B cell (primary cell): ENCODE results near the gene TCEANC2.

Experiments
- CTCF ChIP-seq: fragments of 200-600 bp; IDR thresholded peaks from one replicate; pipeline ENCODE4 v1.8.0; 2022; ENCODE audit warnings: antibody characterized with exemption, mild to moderate bottlenecking
- EZH2 ChIP-seq: IDR thresholded peaks from 2 replicates; pipeline ENCODE4 v1.6.1; 2012; ENCODE audit warnings: borderline replicate concordance, low read depth, mild to moderate bottlenecking, moderate library complexity, low read length; ENCODE audit not compliant: insufficient read depth, poor library complexity, severe bottlenecking

DNA sequence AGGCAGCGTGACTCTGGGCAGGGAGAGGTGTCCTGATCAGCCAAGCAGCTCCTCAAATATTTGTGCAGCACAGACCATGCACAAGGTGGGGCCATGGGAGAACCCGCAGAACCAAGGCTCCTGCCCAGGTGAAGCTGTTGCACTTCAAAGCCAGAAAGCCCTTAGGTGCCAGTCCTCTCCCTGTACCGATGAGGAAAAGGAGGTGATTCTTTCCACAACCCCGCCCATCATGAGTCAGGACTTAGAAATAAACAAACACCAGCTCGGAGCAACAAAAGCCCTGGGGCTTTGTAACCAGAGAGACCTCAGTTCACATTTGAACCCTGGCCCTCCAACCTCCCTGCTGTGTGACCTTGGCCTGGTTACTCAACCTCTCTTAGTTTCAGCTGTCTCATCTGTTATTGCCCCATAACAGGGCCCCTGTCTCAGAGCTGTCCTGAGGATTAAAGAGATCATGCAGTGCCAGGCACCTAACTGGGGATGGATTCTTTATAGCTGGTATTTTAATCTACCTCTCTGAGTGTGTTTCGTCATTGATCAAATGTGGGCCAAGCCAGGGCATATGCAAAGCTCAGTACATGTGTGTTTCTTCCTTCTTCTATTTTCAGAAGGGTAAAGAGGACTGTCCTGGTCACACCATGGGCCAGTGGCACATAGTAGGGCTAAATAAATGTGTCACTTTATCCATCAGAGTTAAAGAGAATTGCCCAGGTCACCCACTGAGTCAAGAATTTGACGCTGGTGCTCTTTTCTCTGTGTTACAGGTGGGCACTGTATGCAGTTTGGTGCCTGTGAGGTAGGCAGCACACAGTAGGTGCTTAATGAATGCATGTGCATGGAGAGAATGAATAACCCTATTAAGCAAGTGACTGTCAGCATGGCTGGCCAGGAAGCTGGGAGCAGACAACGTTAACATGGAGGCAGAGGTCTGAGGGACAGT lies 36.8 kb upstream of the TCEANC2 start:
- no peak for TF ChIP-seq CTCF
- TF ChIP-seq EZH2 = no peak
